GM23338 (cell line): ENCODE measurements around the gene RBM3. TPM values are rescaled to one million over a fixed set of nuclear protein-coding genes. Genes with fewer than 3 reads are reported as not detected.

Experiments
- ATAC-seq: fragments of 200-7000 bp; cut with Tn5 transposase; 3 replicates; pipeline ENCODE4 v1.9.1; 2020
- DNase-seq: peaks from one replicate; pipeline ENCODE4 v3.0.0-alpha.2; 2015; ENCODE audit warnings: low spot score
- H2AFZ ChIP-seq: fragments of 200-600 bp; sonication (generic); 2 replicates; pipeline ENCODE4 v1.8.0; 2016; ENCODE audit warnings: antibody characterized with exemption, mild to moderate bottlenecking, moderate library complexity
- H3F3A ChIP-seq: fragments of 200-600 bp; sonication (generic); replicated peaks from 2 replicates; pipeline ENCODE4 v1.8.0; 2017; ENCODE audit warnings: antibody characterized with exemption, mixed run types, low read depth
- H3K27ac ChIP-seq: fragments of 200-600 bp; sonication (generic); 2 replicates; pipeline ENCODE4 v1.6.1; 2016; ENCODE audit warnings: low read depth
- H3K27me3 ChIP-seq: fragments of 200-600 bp; sonication (generic); 2 replicates; pipeline ENCODE4 v1.8.0; 2016; ENCODE audit warnings: mild to moderate bottlenecking, mixed run types, moderate library complexity; ENCODE audit not compliant: insufficient read depth
- H3K36me3 ChIP-seq: fragments of 200-600 bp; sonication (generic); 2 replicates; pipeline ENCODE4 v1.8.0; 2016; ENCODE audit warnings: mild to moderate bottlenecking; ENCODE audit not compliant: insufficient read depth
- H3K4me1 ChIP-seq: fragments of 200-600 bp; sonication (generic); 2 replicates; pipeline ENCODE4 v1.8.0; 2016; ENCODE audit warnings: mild to moderate bottlenecking, moderate library complexity; ENCODE audit not compliant: insufficient read depth
- H3K4me2 ChIP-seq: fragments of 200-600 bp; sonication (generic); 2 replicates; pipeline ENCODE4 v1.7.1; 2017; ENCODE audit warnings: mixed run types
- H3K4me3 ChIP-seq: fragments of 200-600 bp; sonication (generic); 2 replicates; pipeline ENCODE4 v1.6.1; 2016; ENCODE audit warnings: mixed run types
- H3K79me2 ChIP-seq: fragments of 200-600 bp; sonication (generic); replicated peaks from 2 replicates; pipeline ENCODE4 v1.8.0; 2017; ENCODE audit warnings: mild to moderate bottlenecking; ENCODE audit not compliant: insufficient read depth
- H3K9me2 ChIP-seq: fragments of 200-600 bp; sonication (generic); 2 replicates; pipeline ENCODE4 v1.8.0; 2017; ENCODE audit not compliant: insufficient read depth
- H4K20me1 ChIP-seq: fragments of 200-600 bp; sonication (generic); replicated peaks from 2 replicates; pipeline ENCODE4 v1.8.0; 2017; ENCODE audit warnings: mild to moderate bottlenecking; ENCODE audit not compliant: insufficient read depth
- H3K27ac Mint-ChIP-seq: 2 replicates; pipeline ENCODE4 v1.8.0; 2020; ENCODE audit warnings: inconsistent platforms, mild to moderate bottlenecking, moderate library complexity, mixed read lengths
- H3K27me3 Mint-ChIP-seq: 3 replicates; pipeline ENCODE4 v1.8.0; 2022; ENCODE audit warnings: low read depth, mild to moderate bottlenecking, moderate library complexity, mixed read lengths, inconsistent platforms; ENCODE audit not compliant: insufficient read depth, poor library complexity
- H3K36me3 Mint-ChIP-seq: 3 replicates; pipeline ENCODE4 v1.8.0; 2021; ENCODE audit warnings: low read depth, mild to moderate bottlenecking, inconsistent platforms, moderate library complexity, mixed read lengths
- H3K4me1 Mint-ChIP-seq: 3 replicates; pipeline ENCODE4 v1.8.0; 2020; ENCODE audit warnings: mild to moderate bottlenecking, inconsistent platforms, mixed read lengths
- H3K4me3 Mint-ChIP-seq: 3 replicates; pipeline ENCODE4 v1.8.0; 2021; ENCODE audit warnings: moderate library complexity, mild to moderate bottlenecking, inconsistent platforms, mixed read lengths
- H3K9me3 Mint-ChIP-seq: 3 replicates; pipeline ENCODE4 v1.8.0; 2020; ENCODE audit warnings: moderate library complexity, mild to moderate bottlenecking, inconsistent platforms, mixed read lengths
- CREB1 ChIP-seq: fragments of 250-450 bp; sonication (Bioruptor Pico); IDR thresholded peaks from 2 replicates; pipeline ENCODE4 v1.5.0; 2020; ENCODE audit warnings: low read depth, mild to moderate bottlenecking, moderate library complexity
- EZH2 ChIP-seq: fragments of 200-600 bp; sonication (generic); IDR thresholded peaks from one replicate; pipeline ENCODE4 v1.8.0; 2017; ENCODE audit warnings: antibody characterized with exemption, mild to moderate bottlenecking, low read depth; ENCODE audit not compliant: unreplicated experiment
- EZH2phosphoT487 ChIP-seq: fragments of 200-600 bp; sonication (generic); IDR thresholded peaks from one replicate; pipeline ENCODE4 v1.8.1; 2018; ENCODE audit warnings: antibody characterized with exemption; ENCODE audit not compliant: unreplicated experiment
- JUNB ChIP-seq: IDR thresholded peaks from one replicate; pipeline ENCODE4 v1.6.1; 2016; ENCODE audit warnings: antibody characterized with exemption; ENCODE audit not compliant: unreplicated experiment
- NANOG ChIP-seq: IDR thresholded peaks from 2 replicates; pipeline ENCODE4 v1.6.1; 2016; ENCODE audit warnings: antibody characterized with exemption, borderline replicate concordance
- POLR2AphosphoS5 ChIP-seq: IDR thresholded peaks from 2 replicates; pipeline ENCODE4 v1.6.1; 2016; ENCODE audit warnings: antibody characterized with exemption, low read depth
- STAT1 ChIP-seq: IDR thresholded peaks from one replicate; pipeline ENCODE4 v1.6.1; 2016; ENCODE audit warnings: antibody characterized with exemption; ENCODE audit not compliant: unreplicated experiment
- ZNF114 ChIP-seq: fragments of 250-450 bp; sonication (Bioruptor Pico); IDR thresholded peaks from 2 replicates; pipeline ENCODE4 v1.5.0; 2020; ENCODE audit warnings: mild to moderate bottlenecking, moderate library complexity
- ZNF331 ChIP-seq: fragments of 250-450 bp; sonication (Bioruptor Pico); IDR thresholded peaks from 2 replicates; pipeline ENCODE4 v1.5.0; 2020; ENCODE audit warnings: low read depth, mild to moderate bottlenecking, moderate library complexity
- polyA plus RNA-seq: library from polyadenylated mRNA; unstranded; fragments of >200 nt; fragmentation: Nextera tagmentation; extraction: Ambion mirVana; gene quantifications from 2 replicates; pipeline ENCODE4 v1.2.1, GENCODE V29; 2016
- total RNA-seq: library from RNA; depleted of rRNA; stranded (reverse); fragments of >200 nt; shearing (Covaris generic); gene quantifications from 2 replicates; pipeline ENCODE4 v1.2.3, GENCODE V29; 2014
- TF ChIP-seq, protein P1 (sequence below): IDR thresholded peaks from one replicate; pipeline ENCODE4 v1.6.1; 2018; ENCODE audit warnings: antibody characterized with exemption; ENCODE audit not compliant: unreplicated experiment
- TF ChIP-seq, protein P2 (sequence below): fragments of 250-450 bp; sonication (Bioruptor Pico); IDR thresholded peaks from 2 replicates; pipeline ENCODE4 v1.5.0; 2020; ENCODE audit warnings: mild to moderate bottlenecking, moderate library complexity
- TF ChIP-seq, protein P3 (sequence below): IDR thresholded peaks from 2 replicates; pipeline ENCODE4 v1.6.1; 2016; ENCODE audit warnings: antibody characterized with exemption
- TF ChIP-seq, protein P4 (sequence below), 2 experiments: fragments of 200-600 bp in 1 of 2; sonication (generic) in 1 of 2; conservative IDR thresholded peaks; 2 replicates each; pipeline versions ENCODE4 v1.5.1 to v1.6.1; 2016 to 2017; ENCODE audit warnings: antibody characterized with exemption in 2 of 2, low read depth in 2 of 2, mild to moderate bottlenecking in 2 of 2, moderate library complexity in 1 of 2

RBM3 gene
- total and polyA plus RNA-seq, 2 experiments from 2014 or later, result 77.5 to 103 TPM

GRCh38 chrX:48558271-48558670, 16.0 kb upstream of the RBM3 start (continued):
- TF ChIP-seq CREB1 (CRISPR knock-in tag) (no peak), ZNF114 (CRISPR knock-in tag) (no peak)

DNA sequence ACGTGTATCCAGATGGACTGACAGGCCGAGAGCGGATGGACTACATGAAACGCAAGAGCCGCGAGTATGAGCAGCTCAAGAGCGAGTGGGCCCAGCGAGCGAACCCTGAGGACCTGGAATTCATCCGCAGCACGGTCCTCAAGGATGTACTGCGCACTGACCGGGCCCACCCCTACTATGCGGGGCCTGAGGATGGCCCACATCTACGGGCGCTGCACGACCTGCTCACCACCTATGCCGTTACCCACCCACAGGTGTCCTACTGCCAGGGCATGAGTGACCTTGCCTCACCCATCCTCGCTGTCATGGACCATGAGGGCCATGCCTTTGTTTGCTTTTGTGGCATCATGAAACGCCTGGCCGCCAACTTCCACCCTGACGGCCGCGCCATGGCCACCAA, 14.6 kb upstream of the RBM3 start:
- Histone ChIP-seq H4K20me1 (no peaks in the 10 kb centered on the region), H3K9me2 (no peaks in the 10 kb centered on the region), H3K27ac (no peak overlapping the region), H3K27me3 (no peaks in the 10 kb centered on the region), H3K4me3 (no peak overlapping the region), H3K79me2 (no peaks in the 10 kb centered on the region), H2AFZ (no peak overlapping the region), H3K4me2 (no peak overlapping the region), H3F3A (no peaks in the 10 kb centered on the region), H3K4me1 (no peaks in the 10 kb centered on the region), H3K36me3 (no peaks in the 10 kb centered on the region)
- Mint-ChIP-seq H3K27ac (no peak overlapping the region), H3K4me1 (peaks cover 3% of the 10 kb centered on the region; the same call in 1 of the 3 replicates), H3K9me3 (no peaks in the 10 kb centered on the region), H3K27me3 (no peaks in the 10 kb centered on the region), H3K4me3 (no peak overlapping the region), H3K36me3 (peaks cover 12% of the 10 kb centered on the region; the same call in 2 of the 3 replicates)
- TF ChIP-seq, protein P1, sequence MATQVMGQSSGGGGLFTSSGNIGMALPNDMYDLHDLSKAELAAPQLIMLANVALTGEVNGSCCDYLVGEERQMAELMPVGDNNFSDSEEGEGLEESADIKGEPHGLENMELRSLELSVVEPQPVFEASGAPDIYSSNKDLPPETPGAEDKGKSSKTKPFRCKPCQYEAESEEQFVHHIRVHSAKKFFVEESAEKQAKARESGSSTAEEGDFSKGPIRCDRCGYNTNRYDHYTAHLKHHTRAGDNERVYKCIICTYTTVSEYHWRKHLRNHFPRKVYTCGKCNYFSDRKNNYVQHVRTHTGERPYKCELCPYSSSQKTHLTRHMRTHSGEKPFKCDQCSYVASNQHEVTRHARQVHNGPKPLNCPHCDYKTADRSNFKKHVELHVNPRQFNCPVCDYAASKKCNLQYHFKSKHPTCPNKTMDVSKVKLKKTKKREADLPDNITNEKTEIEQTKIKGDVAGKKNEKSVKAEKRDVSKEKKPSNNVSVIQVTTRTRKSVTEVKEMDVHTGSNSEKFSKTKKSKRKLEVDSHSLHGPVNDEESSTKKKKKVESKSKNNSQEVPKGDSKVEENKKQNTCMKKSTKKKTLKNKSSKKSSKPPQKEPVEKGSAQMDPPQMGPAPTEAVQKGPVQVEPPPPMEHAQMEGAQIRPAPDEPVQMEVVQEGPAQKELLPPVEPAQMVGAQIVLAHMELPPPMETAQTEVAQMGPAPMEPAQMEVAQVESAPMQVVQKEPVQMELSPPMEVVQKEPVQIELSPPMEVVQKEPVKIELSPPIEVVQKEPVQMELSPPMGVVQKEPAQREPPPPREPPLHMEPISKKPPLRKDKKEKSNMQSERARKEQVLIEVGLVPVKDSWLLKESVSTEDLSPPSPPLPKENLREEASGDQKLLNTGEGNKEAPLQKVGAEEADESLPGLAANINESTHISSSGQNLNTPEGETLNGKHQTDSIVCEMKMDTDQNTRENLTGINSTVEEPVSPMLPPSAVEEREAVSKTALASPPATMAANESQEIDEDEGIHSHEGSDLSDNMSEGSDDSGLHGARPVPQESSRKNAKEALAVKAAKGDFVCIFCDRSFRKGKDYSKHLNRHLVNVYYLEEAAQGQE, result no peak
- TF ChIP-seq, protein P2, sequence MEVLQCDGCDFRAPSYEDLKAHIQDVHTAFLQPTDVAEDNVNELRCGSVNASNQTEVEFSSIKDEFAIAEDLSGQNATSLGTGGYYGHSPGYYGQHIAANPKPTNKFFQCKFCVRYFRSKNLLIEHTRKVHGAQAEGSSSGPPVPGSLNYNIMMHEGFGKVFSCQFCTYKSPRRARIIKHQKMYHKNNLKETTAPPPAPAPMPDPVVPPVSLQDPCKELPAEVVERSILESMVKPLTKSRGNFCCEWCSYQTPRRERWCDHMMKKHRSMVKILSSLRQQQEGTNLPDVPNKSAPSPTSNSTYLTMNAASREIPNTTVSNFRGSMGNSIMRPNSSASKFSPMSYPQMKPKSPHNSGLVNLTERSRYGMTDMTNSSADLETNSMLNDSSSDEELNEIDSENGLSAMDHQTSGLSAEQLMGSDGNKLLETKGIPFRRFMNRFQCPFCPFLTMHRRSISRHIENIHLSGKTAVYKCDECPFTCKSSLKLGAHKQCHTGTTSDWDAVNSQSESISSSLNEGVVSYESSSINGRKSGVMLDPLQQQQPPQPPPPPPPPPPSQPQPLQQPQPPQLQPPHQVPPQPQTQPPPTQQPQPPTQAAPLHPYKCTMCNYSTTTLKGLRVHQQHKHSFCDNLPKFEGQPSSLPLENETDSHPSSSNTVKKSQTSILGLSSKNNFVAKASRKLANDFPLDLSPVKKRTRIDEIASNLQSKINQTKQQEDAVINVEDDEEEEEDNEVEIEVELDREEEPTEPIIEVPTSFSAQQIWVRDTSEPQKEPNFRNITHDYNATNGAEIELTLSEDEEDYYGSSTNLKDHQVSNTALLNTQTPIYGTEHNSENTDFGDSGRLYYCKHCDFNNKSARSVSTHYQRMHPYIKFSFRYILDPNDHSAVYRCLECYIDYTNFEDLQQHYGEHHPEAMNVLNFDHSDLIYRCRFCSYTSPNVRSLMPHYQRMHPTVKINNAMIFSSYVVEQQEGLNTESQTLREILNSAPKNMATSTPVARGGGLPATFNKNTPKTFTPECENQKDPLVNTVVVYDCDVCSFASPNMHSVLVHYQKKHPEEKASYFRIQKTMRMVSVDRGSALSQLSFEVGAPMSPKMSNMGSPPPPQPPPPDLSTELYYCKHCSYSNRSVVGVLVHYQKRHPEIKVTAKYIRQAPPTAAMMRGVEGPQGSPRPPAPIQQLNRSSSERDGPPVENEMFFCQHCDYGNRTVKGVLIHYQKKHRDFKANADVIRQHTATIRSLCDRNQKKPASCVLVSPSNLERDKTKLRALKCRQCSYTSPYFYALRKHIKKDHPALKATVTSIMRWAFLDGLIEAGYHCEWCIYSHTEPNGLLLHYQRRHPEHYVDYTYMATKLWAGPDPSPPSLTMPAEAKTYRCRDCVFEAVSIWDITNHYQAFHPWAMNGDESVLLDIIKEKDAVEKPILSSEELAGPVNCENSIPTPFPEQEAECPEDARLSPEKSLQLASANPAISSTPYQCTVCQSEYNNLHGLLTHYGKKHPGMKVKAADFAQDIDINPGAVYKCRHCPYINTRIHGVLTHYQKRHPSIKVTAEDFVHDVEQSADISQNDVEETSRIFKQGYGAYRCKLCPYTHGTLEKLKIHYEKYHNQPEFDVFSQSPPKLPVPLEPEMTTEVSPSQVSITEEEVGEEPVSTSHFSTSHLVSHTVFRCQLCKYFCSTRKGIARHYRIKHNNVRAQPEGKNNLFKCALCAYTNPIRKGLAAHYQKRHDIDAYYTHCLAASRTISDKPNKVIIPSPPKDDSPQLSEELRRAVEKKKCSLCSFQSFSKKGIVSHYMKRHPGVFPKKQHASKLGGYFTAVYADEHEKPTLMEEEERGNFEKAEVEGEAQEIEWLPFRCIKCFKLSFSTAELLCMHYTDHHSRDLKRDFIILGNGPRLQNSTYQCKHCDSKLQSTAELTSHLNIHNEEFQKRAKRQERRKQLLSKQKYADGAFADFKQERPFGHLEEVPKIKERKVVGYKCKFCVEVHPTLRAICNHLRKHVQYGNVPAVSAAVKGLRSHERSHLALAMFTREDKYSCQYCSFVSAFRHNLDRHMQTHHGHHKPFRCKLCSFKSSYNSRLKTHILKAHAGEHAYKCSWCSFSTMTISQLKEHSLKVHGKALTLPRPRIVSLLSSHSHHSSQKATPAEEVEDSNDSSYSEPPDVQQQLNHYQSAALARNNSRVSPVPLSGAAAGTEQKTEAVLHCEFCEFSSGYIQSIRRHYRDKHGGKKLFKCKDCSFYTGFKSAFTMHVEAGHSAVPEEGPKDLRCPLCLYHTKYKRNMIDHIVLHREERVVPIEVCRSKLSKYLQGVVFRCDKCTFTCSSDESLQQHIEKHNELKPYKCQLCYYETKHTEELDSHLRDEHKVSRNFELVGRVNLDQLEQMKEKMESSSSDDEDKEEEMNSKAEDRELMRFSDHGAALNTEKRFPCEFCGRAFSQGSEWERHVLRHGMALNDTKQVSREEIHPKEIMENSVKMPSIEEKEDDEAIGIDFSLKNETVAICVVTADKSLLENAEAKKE (CRISPR knock-in tag), result no peak
- TF ChIP-seq, protein P3, sequence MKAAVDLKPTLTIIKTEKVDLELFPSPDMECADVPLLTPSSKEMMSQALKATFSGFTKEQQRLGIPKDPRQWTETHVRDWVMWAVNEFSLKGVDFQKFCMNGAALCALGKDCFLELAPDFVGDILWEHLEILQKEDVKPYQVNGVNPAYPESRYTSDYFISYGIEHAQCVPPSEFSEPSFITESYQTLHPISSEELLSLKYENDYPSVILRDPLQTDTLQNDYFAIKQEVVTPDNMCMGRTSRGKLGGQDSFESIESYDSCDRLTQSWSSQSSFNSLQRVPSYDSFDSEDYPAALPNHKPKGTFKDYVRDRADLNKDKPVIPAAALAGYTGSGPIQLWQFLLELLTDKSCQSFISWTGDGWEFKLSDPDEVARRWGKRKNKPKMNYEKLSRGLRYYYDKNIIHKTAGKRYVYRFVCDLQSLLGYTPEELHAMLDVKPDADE, result no peak
- TF ChIP-seq, protein P4, sequence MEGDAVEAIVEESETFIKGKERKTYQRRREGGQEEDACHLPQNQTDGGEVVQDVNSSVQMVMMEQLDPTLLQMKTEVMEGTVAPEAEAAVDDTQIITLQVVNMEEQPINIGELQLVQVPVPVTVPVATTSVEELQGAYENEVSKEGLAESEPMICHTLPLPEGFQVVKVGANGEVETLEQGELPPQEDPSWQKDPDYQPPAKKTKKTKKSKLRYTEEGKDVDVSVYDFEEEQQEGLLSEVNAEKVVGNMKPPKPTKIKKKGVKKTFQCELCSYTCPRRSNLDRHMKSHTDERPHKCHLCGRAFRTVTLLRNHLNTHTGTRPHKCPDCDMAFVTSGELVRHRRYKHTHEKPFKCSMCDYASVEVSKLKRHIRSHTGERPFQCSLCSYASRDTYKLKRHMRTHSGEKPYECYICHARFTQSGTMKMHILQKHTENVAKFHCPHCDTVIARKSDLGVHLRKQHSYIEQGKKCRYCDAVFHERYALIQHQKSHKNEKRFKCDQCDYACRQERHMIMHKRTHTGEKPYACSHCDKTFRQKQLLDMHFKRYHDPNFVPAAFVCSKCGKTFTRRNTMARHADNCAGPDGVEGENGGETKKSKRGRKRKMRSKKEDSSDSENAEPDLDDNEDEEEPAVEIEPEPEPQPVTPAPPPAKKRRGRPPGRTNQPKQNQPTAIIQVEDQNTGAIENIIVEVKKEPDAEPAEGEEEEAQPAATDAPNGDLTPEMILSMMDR (conservative IDR thresholded peaks at IDR 0.05; ENCODE audit: low read depth in 2 of 2), result no peak
- TF ChIP-seq NANOG (no peak), CREB1 (CRISPR knock-in tag) (no peak), ZNF331 (CRISPR knock-in tag) (no peak), JUNB (no peak), ZNF114 (CRISPR knock-in tag) (no peak), EZH2phosphoT487 (no peak), POLR2AphosphoS5 (no peak), STAT1 (no peak), EZH2 (no peak)
- no peak for ATAC-seq
- DNase-seq, result no peak
